H1 (cell line): ENCODE results near the gene COQ8A. TPM values are rescaled to one million over a fixed set of nuclear protein-coding genes. Genes with fewer than 3 reads are reported as not detected.

Experiments used
- CTCF ChIA-PET: fragments of 300-600 bp; sonication (Branson Sonifier 250); formaldehyde crosslinking; loops from one replicate; lab custom pipeline; 2021; ENCODE audit not compliant: partially characterized antibody; lab: Charles Lee
- POLR2A ChIA-PET: fragments of 300-600 bp; sonication (Branson Sonifier 250); formaldehyde crosslinking; loops from one replicate; lab custom pipeline; 2021; ENCODE audit warnings: inconsistent platforms; ENCODE audit not compliant: partially characterized antibody; lab: Charles Lee
- DNase-seq, 2 experiments: peaks; one replicate each; pipeline versions ENCODE4 v3.0.0 to v3.0.0-alpha.2; 2010 to 2022; ENCODE audit warnings: low spot score in 2 of 2, low read depth in 1 of 2, mixed read lengths in 1 of 2
- FAIRE-seq: peaks from 2 replicates; lab custom pipeline; 2011; peaks lifted over from hg19 to GRCh38; lab: Jason Lieb, UNC
- H2AFZ ChIP-seq: 2 replicates; pipeline ENCODE4 v1.8.1; 2012; ENCODE audit warnings: low read length, inconsistent platforms
- H2AK5ac ChIP-seq: 2 replicates; pipeline ENCODE4 v1.6.1; 2013; ENCODE audit warnings: low read depth, low read length
- H2BK120ac ChIP-seq: replicated peaks from 2 replicates; pipeline ENCODE3; 2013; ENCODE audit warnings: low read depth, low read length, inconsistent platforms
- H2BK12ac ChIP-seq: 2 replicates; pipeline ENCODE4 v1.6.1; 2013; ENCODE audit warnings: low read depth, low read length
- H2BK15ac ChIP-seq: 2 replicates; pipeline ENCODE4 v1.6.1; 2013; ENCODE audit warnings: low read length
- H2BK20ac ChIP-seq: 2 replicates; pipeline ENCODE4 v1.6.1; 2013; ENCODE audit warnings: low read length
- H2BK5ac ChIP-seq: 2 replicates; pipeline ENCODE4 v1.6.1; 2013; ENCODE audit warnings: low read depth, low read length
- H3K14ac ChIP-seq: 2 replicates; pipeline ENCODE4 v1.6.1; 2013; ENCODE audit warnings: inconsistent platforms; ENCODE audit not compliant: insufficient read length
- H3K18ac ChIP-seq: 2 replicates; pipeline ENCODE4 v1.6.1; 2013; ENCODE audit warnings: low read length; ENCODE audit errors: extremely low read depth
- H3K23ac ChIP-seq: 2 replicates; pipeline ENCODE4 v1.6.1; 2013; ENCODE audit warnings: inconsistent platforms; ENCODE audit not compliant: insufficient read length
- H3K23me2 ChIP-seq: 2 replicates; pipeline ENCODE4 v1.6.1; 2013; ENCODE audit warnings: low read depth, low read length
- H3K27ac ChIP-seq: 2 replicates; pipeline ENCODE4 v1.6.1; 2011; ENCODE audit warnings: low read depth, low read length, inconsistent platforms
- H3K27me3 ChIP-seq, 4 experiments: replicated peaks in 1 of 4; 1 replicate in 1 of 4; 2 replicates in 3 of 4; pipeline versions ENCODE4 v1.6.1 to v1.8.1; 2011 to 2013; ENCODE audit warnings: low read length in 3 of 4, mild to moderate bottlenecking in 3 of 4, inconsistent platforms in 2 of 4, mixed read lengths in 2 of 4, moderate library complexity in 1 of 4; ENCODE audit not compliant: control insufficient read depth in 3 of 4, insufficient read depth in 3 of 4; ENCODE audit errors: extremely low read depth in 1 of 4
- H3K36me3 ChIP-seq, 4 experiments: 2 replicates each; pipeline versions ENCODE4 v1.6.1 to v1.8.1; 2011 to 2013; ENCODE audit warnings: mild to moderate bottlenecking in 4 of 4, low read length in 3 of 4, moderate library complexity in 2 of 4, control low read depth in 1 of 4, inconsistent platforms in 1 of 4; ENCODE audit not compliant: insufficient read depth in 4 of 4, control insufficient read depth in 2 of 4
- H3K4ac ChIP-seq: replicated peaks from 2 replicates; pipeline ENCODE3; 2013; ENCODE audit warnings: low read length, low read depth, mixed read lengths, inconsistent platforms; ENCODE audit not compliant: insufficient read length
- H3K4me1 ChIP-seq, 4 experiments: replicated peaks in 1 of 4; 1 replicate in 1 of 4; 2 replicates in 3 of 4; pipeline versions ENCODE4 v1.6.1 to v1.8.1; 2011 to 2013; ENCODE audit warnings: low read length in 3 of 4, inconsistent platforms in 2 of 4, mixed read lengths in 1 of 4; ENCODE audit not compliant: insufficient read depth in 4 of 4, control insufficient read depth in 3 of 4
- H3K4me2 ChIP-seq, 2 experiments: 2 replicates each; pipeline versions ENCODE4 v1.6.1 to v1.8.1; 2011 to 2013; ENCODE audit warnings: low read depth in 2 of 2, low read length in 2 of 2, control low read depth in 1 of 2, inconsistent platforms in 1 of 2, mild to moderate bottlenecking in 1 of 2; ENCODE audit not compliant: insufficient read depth in 1 of 2
- H3K4me3 ChIP-seq, 4 experiments: fragments of 200-600, 300-600 bp in 1 of 4; sonication (generic), shearing (Covaris generic), sonication (Bioruptor Twin) in 1 of 4; 2 replicates each; pipeline versions ENCODE4 v1.5.1 to v1.8.1; 2011 to 2016; ENCODE audit warnings: low read length in 4 of 4, low read depth in 3 of 4, control low read depth in 2 of 4, inconsistent platforms in 2 of 4, mild to moderate bottlenecking in 2 of 4, mixed read lengths in 1 of 4, moderate library complexity in 1 of 4; ENCODE audit not compliant: insufficient read depth in 2 of 4; ENCODE audit errors: extremely low read depth in 1 of 4
- H3K56ac ChIP-seq: replicated peaks from 2 replicates; pipeline ENCODE3; 2013; ENCODE audit warnings: low read depth, mild to moderate bottlenecking, mixed read lengths, low read length, inconsistent platforms; ENCODE audit not compliant: insufficient read length
- H3K79me1 ChIP-seq: 2 replicates; pipeline ENCODE4 v1.6.1; 2013; ENCODE audit warnings: low read depth, low read length, control low read depth
- H3K79me2 ChIP-seq, 2 experiments: 2 replicates each; pipeline versions ENCODE4 v1.6.1 to v1.8.1; 2012 to 2013; ENCODE audit warnings: low read length in 2 of 2, mild to moderate bottlenecking in 2 of 2, inconsistent platforms in 1 of 2; ENCODE audit not compliant: insufficient read depth in 2 of 2, control insufficient read depth in 1 of 2
- H3K9ac ChIP-seq, 4 experiments: replicated peaks in 1 of 4; 1 replicate in 1 of 4; 2 replicates in 3 of 4; pipeline versions ENCODE4 v1.6.1 to v1.8.1; 2011 to 2013; ENCODE audit warnings: low read depth in 3 of 4, low read length in 3 of 4, control low read depth in 2 of 4, mild to moderate bottlenecking in 2 of 4, moderate library complexity in 2 of 4, inconsistent platforms in 1 of 4; ENCODE audit errors: extremely low read depth in 1 of 4
- H3K9me3 ChIP-seq, 2 experiments: 2 replicates each; pipeline versions ENCODE4 v1.6.1 to v1.8.1; 2012 to 2013; ENCODE audit warnings: mild to moderate bottlenecking in 2 of 2, moderate library complexity in 2 of 2, control low read depth in 1 of 2, inconsistent platforms in 1 of 2, low read depth in 1 of 2, low read length in 1 of 2, mixed read lengths in 1 of 2; ENCODE audit not compliant: insufficient read depth in 2 of 2
- H4K20me1 ChIP-seq, 2 experiments: replicated peaks in 1 of 2; 2 replicates each; pipeline versions ENCODE3 to v1.8.1; 2011 to 2013; ENCODE audit warnings: inconsistent platforms in 2 of 2, low read length in 2 of 2, mild to moderate bottlenecking in 1 of 2; ENCODE audit not compliant: insufficient read depth in 2 of 2, control insufficient read depth in 1 of 2
- H4K5ac ChIP-seq: 2 replicates; pipeline ENCODE4 v1.6.1; 2013; ENCODE audit warnings: low read length, low read depth, mixed read lengths, inconsistent platforms; ENCODE audit not compliant: insufficient read length
- H4K8ac ChIP-seq: 2 replicates; pipeline ENCODE4 v1.8.0; 2013; ENCODE audit warnings: mild to moderate bottlenecking, moderate library complexity, low read length, inconsistent platforms; ENCODE audit not compliant: insufficient read depth; ENCODE audit errors: extremely low read depth
- H4K91ac ChIP-seq: replicated peaks from 2 replicates; pipeline ENCODE3; 2013; ENCODE audit warnings: low read length, mixed read lengths, inconsistent platforms; ENCODE audit not compliant: insufficient read length
- ATF3 ChIP-seq: IDR thresholded peaks from 2 replicates; pipeline ENCODE4 v1.6.1; 2011; ENCODE audit warnings: low read depth, mild to moderate bottlenecking, low read length; ENCODE audit not compliant: insufficient read depth
- CEBPB ChIP-seq: IDR thresholded peaks from 2 replicates; pipeline ENCODE4 v1.6.1; 2012; ENCODE audit warnings: low read depth, low read length
- CTBP2 ChIP-seq: IDR thresholded peaks from 2 replicates; pipeline ENCODE4 v1.7.0; 2011; ENCODE audit warnings: borderline replicate concordance, mild to moderate bottlenecking, moderate library complexity, mixed read lengths, low read length; ENCODE audit not compliant: insufficient read depth, insufficient read length
- CTCF ChIP-seq, 3 experiments: IDR thresholded peaks; 1 replicate in 2 of 3; 2 replicates in 1 of 3; pipeline versions ENCODE4 v1.5.1 to v1.6.1; 2011; ENCODE audit warnings: low read length in 3 of 3, mild to moderate bottlenecking in 3 of 3, inconsistent platforms in 2 of 3, low read depth in 1 of 3, moderate library complexity in 1 of 3; ENCODE audit not compliant: insufficient read depth in 1 of 3; ENCODE audit errors: control extremely low read depth in 1 of 3
- FOSL1 ChIP-seq: IDR thresholded peaks from 2 replicates; pipeline ENCODE4 v1.6.1; 2011; ENCODE audit warnings: mild to moderate bottlenecking, low read depth, low read length, moderate library complexity; ENCODE audit not compliant: insufficient read depth
- HDAC2 ChIP-seq, 2 experiments: fragments of 300-600 bp in 1 of 2; sonication (generic) in 1 of 2; IDR thresholded peaks; 2 replicates each; pipeline ENCODE4 v1.6.1; 2011 to 2012; ENCODE audit warnings: low read depth in 2 of 2, low read length in 2 of 2, mild to moderate bottlenecking in 2 of 2, moderate library complexity in 2 of 2, borderline replicate concordance in 1 of 2, inconsistent platforms in 1 of 2
- HDAC6 ChIP-seq: IDR thresholded peaks from one replicate; pipeline ENCODE4 v1.7.1; 2012; ENCODE audit warnings: low read depth, mild to moderate bottlenecking, inconsistent platforms, low read length, moderate library complexity
- POLR2AphosphoS5 ChIP-seq: IDR thresholded peaks from 2 replicates; pipeline ENCODE4 v1.6.1; 2011; ENCODE audit warnings: low read depth, low read length
- RFX5 ChIP-seq: IDR thresholded peaks from 2 replicates; pipeline ENCODE4 v1.6.1; 2011; ENCODE audit warnings: low read depth, low read length, improper control_type of control experiment, borderline replicate concordance
- SAP30 ChIP-seq: fragments of 300-600 bp; sonication (generic); IDR thresholded peaks from 2 replicates; pipeline ENCODE4 v1.7.1; 2012; ENCODE audit warnings: low read length, moderate library complexity, mild to moderate bottlenecking, inconsistent platforms; ENCODE audit not compliant: insufficient read depth, insufficient replicate concordance
- SP1 ChIP-seq: IDR thresholded peaks from 2 replicates; pipeline ENCODE4 v1.6.1; 2011; ENCODE audit warnings: low read depth, low read length
- WGBS, 2 experiments: shearing (Covaris generic) in 1 of 2; methylation state at CpG; one replicate each; pipeline versions ENCODE4 v1.1.6 to v1.1.7; 2013 to 2015; ENCODE audit warnings: low lambda C conversion rate in 2 of 2, mixed read lengths in 2 of 2, inconsistent platforms in 1 of 2, low coverage in 1 of 2, missing lambda C conversion rate in 1 of 2; ENCODE audit not compliant: insufficient replicate concordance in 2 of 2, insufficient coverage in 1 of 2, insufficient read length in 1 of 2; ENCODE audit errors: extremely low coverage in 1 of 2, missing lambda C conversion rate in 1 of 2; 5-methylcytosine and 5-hydroxymethylcytosine counted together
- polyA plus RNA-seq, 7 experiments: library from polyadenylated mRNA; depleted of rRNA in 3 of 7; stranded (reverse) in 5 of 7; unstranded in 2 of 7; fragments of >200 nt in 5 of 7; fragments of 200-250 nt in 2 of 7; gene quantifications; 1 replicate in 5 of 7; 2 replicates in 1 of 7; 4 replicates in 1 of 7; pipeline versions ENCODE4 v1.2.1 to v1.2.3, GENCODE V29; 2011 to 2013; ENCODE audit warnings: missing spikeins in 2 of 7, mixed read lengths in 2 of 7
- total RNA-seq: library from RNA; stranded (reverse); fragmentation: NEBNext Ultra II Directional; extraction: Animal tissue kit (Norgen Biotek cat#: 25700); gene quantifications from 2 replicates; pipeline ENCODE4 v1.2.1, GENCODE V29; 2021

The COQ8A gene
- total and polyA plus RNA-seq, 2 of the 8 experiments (the other 6 are each of a cell fraction or from before 2014, with no cell fraction given) = 28.5 to 38.9 TPM

DNA sequence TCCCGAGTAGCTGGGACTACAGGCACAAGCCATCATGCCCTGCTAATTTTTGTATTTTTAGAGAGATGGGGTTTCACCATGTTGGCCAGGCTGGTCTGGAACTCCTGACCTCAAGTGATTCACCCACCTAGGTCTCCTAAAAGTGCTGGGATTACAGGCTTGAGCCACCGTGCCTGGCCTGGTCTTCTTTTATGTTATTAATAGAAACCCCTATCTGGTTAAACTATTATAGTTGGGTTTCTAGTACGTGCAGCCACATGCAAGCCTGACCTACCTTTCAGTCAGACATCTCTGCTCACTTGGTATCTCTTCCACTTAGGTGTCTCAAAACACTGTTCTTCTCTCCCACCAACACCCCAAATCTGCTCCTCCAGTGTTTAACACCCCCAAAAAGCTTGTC lies 35.3 kb upstream of the COQ8A start:
- H3K27ac ChIP-seq = no peak overlapping the region
- H2AK5ac ChIP-seq = no peak overlapping the region
- no peak overlapping the region for H2BK20ac ChIP-seq
- no peaks in the 10 kb centered on the region for H3K79me2 ChIP-seq
- WGBS, 2 experiments = 94% methylated on average over 3 of the region's 3 CpGs; no CpG with 5 or more reads in 1 of the 2 experiments
- H3K27me3 ChIP-seq = no peaks in the 10 kb centered on the region
- ChIA-PET CTCF (interaction anchor here (0.7 to 2.0 kb wide), 3 partner anchors 7 to 63 kb away, joined by 3 to 8 read pairs (median 6); no protein-coding TSS in a partner anchor), POLR2A (no interaction called here)
- H4K8ac ChIP-seq = no peak overlapping the region
- H3K18ac ChIP-seq = no peak overlapping the region
- H2BK12ac ChIP-seq = no peak overlapping the region
- H3K79me1 ChIP-seq = no peaks in the 10 kb centered on the region
- no peak overlapping the region for H2BK5ac ChIP-seq
- H3K4me2 ChIP-seq = no peak overlapping the region
- no peaks in the 10 kb centered on the region; a peak in 2 of 8 replicates for H3K36me3 ChIP-seq
- H3K4me3 ChIP-seq = no peak overlapping the region
- no peak overlapping the region for H3K56ac ChIP-seq
- H3K23ac ChIP-seq = no peak overlapping the region
- H3K4ac ChIP-seq = no peak overlapping the region
- DNase-seq (no peak), FAIRE-seq (no peak)
- no peak overlapping the region for H2BK120ac ChIP-seq
- H2BK15ac ChIP-seq = no peak overlapping the region
- H3K9ac ChIP-seq = no peak overlapping the region
- no peaks in the 10 kb centered on the region for H3K4me1 ChIP-seq
- no peak overlapping the region for H3K14ac ChIP-seq
- no peaks in the 10 kb centered on the region for H3K23me2 ChIP-seq
- H4K91ac ChIP-seq = no peak overlapping the region
- H4K5ac ChIP-seq = no peak overlapping the region
- H3K9me3 ChIP-seq = no peaks in the 10 kb centered on the region
- no peak overlapping the region for H2AFZ ChIP-seq
- no peaks in the 10 kb centered on the region for H4K20me1 ChIP-seq
- no peak for TF ChIP-seq POLR2AphosphoS5
- no peak for TF ChIP-seq RFX5
- no peak for TF ChIP-seq CTCF (IDR thresholded peaks at IDR 0.05; ENCODE audit: control extremely low read depth in 1 of 3, insufficient read depth in 1 of 3, low read depth in 1 of 3, low read length in 3 of 3)
- no peak for TF ChIP-seq HDAC6
- no peak for TF ChIP-seq HDAC2 (IDR thresholded peaks at IDR 0.05; ENCODE audit: borderline replicate concordance in 1 of 2, low read depth in 2 of 2, low read length in 2 of 2)
- no peak for TF ChIP-seq CEBPB
- TF ChIP-seq ATF3 = no peak
- no peak for TF ChIP-seq CTBP2
- TF ChIP-seq SP1 = no peak
- no peak for TF ChIP-seq FOSL1
- no peak for TF ChIP-seq SAP30
